A673 (cell line): ENCODE results near the gene KIF26B.

ENCODE experiments used
- EZH2 ChIP-seq: fragments of 200-600 bp; sonication (generic); IDR thresholded peaks from 2 replicates; pipeline ENCODE4 v1.6.1; 2017; ENCODE audit warnings: borderline replicate concordance, low read depth, mild to moderate bottlenecking, mixed read lengths, antibody characterized with exemption, low read length; ENCODE audit not compliant: poor library complexity, severe bottlenecking
- TF ChIP-seq, protein P1 (sequence below): fragments of 300-800, 200-600 bp; sonication (generic); conservative IDR thresholded peaks from 2 replicates; pipeline ENCODE4 v1.5.1; 2017; ENCODE audit warnings: low read depth, mild to moderate bottlenecking, antibody characterized with exemption, low read length, moderate library complexity, mixed read lengths

DNA sequence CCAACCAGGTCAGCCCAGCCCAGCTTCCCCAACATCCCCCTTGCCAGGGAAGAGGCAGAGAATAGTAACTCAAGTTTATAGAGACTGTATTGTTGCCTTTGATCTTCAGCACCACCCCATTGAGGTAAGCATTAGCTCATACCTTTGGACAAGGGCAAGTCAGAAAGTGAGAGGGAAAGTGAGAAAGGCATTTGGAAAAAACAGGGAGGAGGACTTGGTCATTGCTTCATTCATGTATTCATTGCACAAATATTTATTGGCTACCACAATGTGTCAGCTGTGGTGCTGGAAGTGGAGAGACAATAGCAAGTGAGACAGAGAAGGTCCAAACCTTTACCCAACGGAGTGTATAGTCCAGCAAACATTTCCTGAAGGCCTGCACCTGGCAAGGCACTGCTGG is 561.2 kb downstream of the KIF26B start:
- TF ChIP-seq EZH2 = no peak
- TF ChIP-seq, protein P1, sequence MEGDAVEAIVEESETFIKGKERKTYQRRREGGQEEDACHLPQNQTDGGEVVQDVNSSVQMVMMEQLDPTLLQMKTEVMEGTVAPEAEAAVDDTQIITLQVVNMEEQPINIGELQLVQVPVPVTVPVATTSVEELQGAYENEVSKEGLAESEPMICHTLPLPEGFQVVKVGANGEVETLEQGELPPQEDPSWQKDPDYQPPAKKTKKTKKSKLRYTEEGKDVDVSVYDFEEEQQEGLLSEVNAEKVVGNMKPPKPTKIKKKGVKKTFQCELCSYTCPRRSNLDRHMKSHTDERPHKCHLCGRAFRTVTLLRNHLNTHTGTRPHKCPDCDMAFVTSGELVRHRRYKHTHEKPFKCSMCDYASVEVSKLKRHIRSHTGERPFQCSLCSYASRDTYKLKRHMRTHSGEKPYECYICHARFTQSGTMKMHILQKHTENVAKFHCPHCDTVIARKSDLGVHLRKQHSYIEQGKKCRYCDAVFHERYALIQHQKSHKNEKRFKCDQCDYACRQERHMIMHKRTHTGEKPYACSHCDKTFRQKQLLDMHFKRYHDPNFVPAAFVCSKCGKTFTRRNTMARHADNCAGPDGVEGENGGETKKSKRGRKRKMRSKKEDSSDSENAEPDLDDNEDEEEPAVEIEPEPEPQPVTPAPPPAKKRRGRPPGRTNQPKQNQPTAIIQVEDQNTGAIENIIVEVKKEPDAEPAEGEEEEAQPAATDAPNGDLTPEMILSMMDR = no peak
